Lower leg skin (tissue), 3 donors: Measurements from ENCODE around the gene CD69.

ENCODE experiments used
- CTCF ChIP-seq, 3 donors: fragments of 450-650 bp; IDR thresholded peaks; one replicate each; pipeline ENCODE4 v1.5.1; 2016; ENCODE audit warnings: antibody characterized with exemption in 3 of 3, mild to moderate bottlenecking in 3 of 3, moderate library complexity in 2 of 3
- POLR2A ChIP-seq, 2 donors: fragments of 450-650 bp; IDR thresholded peaks; one replicate each; pipeline ENCODE4 v1.6.1; 2016 to 2017; ENCODE audit warnings: antibody characterized with exemption in 2 of 2, mild to moderate bottlenecking in 1 of 2, moderate library complexity in 1 of 2

- TF ChIP-seq POLR2A (IDR thresholded peaks at IDR 0.05) (no peak), CTCF (IDR thresholded peaks at IDR 0.05) (no peak)
These were observed 43.4 kb downstream of the CD69 start for GRCh38 chr12:9717070-9717925.
